ENCODE data around the gene TBX2. TPM values are rescaled to one million over a fixed set of nuclear protein-coding genes. Genes with fewer than 3 reads are reported as not detected.

The TBX2 gene
- total RNA-seq, 2 experiments from 2014 or later, result not detected

DNA sequence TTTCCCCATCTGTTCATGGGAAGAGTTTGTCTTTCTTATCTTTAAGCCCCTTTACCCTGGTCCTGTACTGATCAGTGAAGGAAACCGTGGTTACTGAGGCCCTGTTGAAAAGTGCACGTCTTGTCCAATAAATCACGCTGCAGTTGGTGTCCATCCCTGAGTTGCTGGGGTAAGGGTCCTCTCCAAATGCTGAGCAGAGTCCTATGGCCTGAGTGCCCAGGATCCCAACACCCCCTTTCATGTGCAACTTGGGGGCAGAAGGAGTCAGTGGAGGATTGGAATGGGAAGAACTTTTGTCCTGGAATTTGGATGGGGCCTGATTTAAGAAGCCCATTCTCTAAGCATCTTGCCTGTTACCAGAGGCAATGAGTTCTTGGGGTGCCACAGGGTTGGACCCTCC is 7.0 kb upstream of the TBX2 start:
- ChIA-PET POLR2A (no interaction called here), CTCF (interaction anchor here (1.2 to 1.9 kb wide), 2 partner anchors 17 to 20 kb away, joined by 3 to 7 read pairs; no protein-coding TSS in a partner anchor)
- ATAC-seq (no peak), DNase-seq (no peak)
- TF ChIP-seq, protein P1, sequence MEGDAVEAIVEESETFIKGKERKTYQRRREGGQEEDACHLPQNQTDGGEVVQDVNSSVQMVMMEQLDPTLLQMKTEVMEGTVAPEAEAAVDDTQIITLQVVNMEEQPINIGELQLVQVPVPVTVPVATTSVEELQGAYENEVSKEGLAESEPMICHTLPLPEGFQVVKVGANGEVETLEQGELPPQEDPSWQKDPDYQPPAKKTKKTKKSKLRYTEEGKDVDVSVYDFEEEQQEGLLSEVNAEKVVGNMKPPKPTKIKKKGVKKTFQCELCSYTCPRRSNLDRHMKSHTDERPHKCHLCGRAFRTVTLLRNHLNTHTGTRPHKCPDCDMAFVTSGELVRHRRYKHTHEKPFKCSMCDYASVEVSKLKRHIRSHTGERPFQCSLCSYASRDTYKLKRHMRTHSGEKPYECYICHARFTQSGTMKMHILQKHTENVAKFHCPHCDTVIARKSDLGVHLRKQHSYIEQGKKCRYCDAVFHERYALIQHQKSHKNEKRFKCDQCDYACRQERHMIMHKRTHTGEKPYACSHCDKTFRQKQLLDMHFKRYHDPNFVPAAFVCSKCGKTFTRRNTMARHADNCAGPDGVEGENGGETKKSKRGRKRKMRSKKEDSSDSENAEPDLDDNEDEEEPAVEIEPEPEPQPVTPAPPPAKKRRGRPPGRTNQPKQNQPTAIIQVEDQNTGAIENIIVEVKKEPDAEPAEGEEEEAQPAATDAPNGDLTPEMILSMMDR (IDR thresholded peaks at IDR 0.05), result no peak
- Mint-ChIP-seq H3K36me3 (ENCODE audit: low read depth) (no peaks in the 10 kb centered on the region), H3K27ac (no peak overlapping the region), H3K9me3 (no peaks in the 10 kb centered on the region), H3K4me3 (no peak overlapping the region), H3K27me3 (peaks cover 20% of the 10 kb centered on the region), H3K4me1 (ENCODE audit: low read depth) (no peaks in the 10 kb centered on the region)
- intact Hi-C loops (cut with micrococcal nuclease), result loop anchor here (5.0 kb wide), 1 partner anchor 390 kb away; no protein-coding TSS in a partner anchor

DNA sequence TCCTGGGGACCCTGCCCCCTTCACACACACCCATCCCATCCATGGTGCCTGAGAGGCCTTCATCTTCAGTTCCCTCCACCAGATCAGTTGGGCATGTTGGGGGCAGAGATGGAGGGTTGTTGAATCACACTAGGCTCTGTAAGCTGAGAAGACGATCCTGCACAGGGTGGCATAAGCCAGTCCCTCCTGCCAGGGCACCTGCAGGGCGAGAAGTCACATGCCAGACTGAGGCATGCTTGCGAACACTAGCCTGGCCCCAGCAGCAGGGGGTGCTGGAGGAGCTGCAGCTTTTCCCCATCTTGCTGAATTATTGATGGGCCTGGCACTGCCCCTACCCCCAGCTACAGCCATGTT is 6.1 kb upstream of the TBX2 start:
- no peak overlapping the region for H3K4me3 Mint-ChIP-seq
- TF ChIP-seq, protein P1 (IDR thresholded peaks at IDR 0.05), result peak; percentile 50
- H3K27ac Mint-ChIP-seq, result no peak overlapping the region
- CTCF ChIA-PET, result interaction anchor here (1.1 to 2.5 kb wide), 5 partner anchors 12 to 422 kb away, joined by 3 to 7 read pairs (median 3); no protein-coding TSS in a partner anchor
- DNase-seq, result no peak
- POLR2A ChIA-PET, result no interaction called here
- peaks cover 6% of the 10 kb centered on the region for H3K4me1 Mint-ChIP-seq (ENCODE audit: low read depth)
- ATAC-seq, result no peak
- H3K36me3 Mint-ChIP-seq (ENCODE audit: low read depth), result no peaks in the 10 kb centered on the region
- no peaks in the 10 kb centered on the region for H3K9me3 Mint-ChIP-seq
- peaks cover 29% of the 10 kb centered on the region for H3K27me3 Mint-ChIP-seq
- intact Hi-C loops (cut with micrococcal nuclease), result loop anchor here (5.0 kb wide), 1 partner anchor 391 kb away; no protein-coding TSS in a partner anchor

DNA sequence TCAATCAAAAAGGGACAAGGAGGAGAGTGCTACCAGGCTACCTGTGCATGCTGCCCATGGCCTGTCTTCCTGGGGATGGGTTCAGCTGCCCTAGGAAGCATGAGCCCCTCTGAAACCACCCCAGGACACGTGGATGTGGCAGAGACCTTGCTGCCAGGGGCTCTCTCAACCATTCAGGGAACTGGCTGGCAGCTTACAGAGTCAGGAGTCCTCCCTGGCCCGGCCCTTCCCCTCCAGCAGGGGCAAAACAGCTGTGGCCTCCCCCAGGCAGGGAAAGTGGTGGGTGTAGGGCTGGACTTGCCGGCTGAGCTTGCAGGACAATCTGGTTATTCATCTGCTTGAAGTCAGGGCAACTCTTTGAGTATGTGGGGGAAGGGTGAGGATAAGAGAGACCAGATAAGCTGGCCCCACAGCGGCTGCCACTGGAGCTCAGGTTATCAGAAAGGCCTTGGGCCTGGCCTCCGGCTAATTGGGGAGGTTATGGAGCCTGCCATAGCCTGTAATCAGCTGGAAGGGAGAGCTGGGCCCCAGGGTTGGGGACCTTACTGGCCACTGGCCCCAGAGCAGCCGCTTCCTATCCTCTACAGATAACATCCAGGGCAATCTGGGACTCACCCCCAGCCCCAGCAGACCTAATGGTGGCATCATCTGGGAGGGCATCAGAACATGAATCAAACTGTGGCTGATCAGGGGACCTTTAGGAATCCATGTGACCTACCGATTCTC is 5.6 kb upstream of the TBX2 start:
- POLR2A ChIA-PET, result no interaction called here
- H3K4me3 Mint-ChIP-seq, result no peak overlapping the region
- CTCF ChIA-PET, result interaction anchor here (1.0 to 2.5 kb wide), 7 partner anchors 11 to 673 kb away, joined by 3 to 7 read pairs (median 4); no protein-coding TSS in a partner anchor

DNA sequence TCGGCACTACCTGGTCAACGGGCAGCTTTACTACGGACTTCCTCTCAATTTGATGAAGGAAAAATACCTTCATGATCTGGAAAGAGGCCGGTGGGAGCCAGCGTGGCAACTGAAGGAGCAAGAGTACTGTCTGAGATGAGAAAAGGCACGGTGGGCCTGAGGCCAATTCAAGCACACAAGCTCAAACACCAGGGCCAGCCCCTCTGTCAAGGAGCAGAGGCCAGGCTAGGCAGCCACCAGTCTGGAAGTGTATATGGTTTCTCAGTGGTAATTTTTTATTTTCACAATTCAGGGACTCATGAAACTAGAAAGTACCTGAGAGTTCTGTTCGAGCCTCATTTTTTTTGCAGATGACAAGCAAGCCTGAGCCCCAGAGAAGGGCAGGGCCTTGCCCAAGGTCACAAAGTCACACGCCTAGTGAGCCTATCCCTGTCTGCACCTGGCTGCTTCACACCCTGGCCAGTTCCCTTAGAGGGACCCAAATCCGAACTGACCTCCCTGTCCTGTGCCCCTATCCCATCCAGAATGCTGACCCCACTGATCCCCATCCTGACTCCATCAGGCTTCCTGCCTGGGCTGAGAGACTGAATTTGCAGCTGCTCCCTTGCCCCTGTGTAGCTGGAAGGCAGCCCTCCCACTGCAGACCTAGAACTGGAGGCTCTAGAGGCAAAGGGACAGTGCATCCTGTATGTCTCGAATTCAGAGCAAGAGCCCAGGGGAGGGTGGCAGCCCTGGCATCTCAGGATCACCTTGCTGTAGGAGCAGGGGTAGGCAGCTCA is 4.8 kb upstream of the TBX2 start:
- no peaks in the 10 kb centered on the region for H3K9me3 Mint-ChIP-seq
- DNase-seq (no peak), ATAC-seq (no peak)
- intact Hi-C loops (cut with micrococcal nuclease), result loop anchor here (5.0 kb wide), 1 partner anchor 393 kb away; no protein-coding TSS in a partner anchor
- H3K27me3 Mint-ChIP-seq, result peaks cover 30% of the 10 kb centered on the region
- TF ChIP-seq, protein P1 (IDR thresholded peaks at IDR 0.05), result no peak
- CTCF ChIA-PET, result interaction anchor here (0.7 to 2.5 kb wide), 7 partner anchors 10 to 674 kb away, joined by 3 to 7 read pairs (median 4); no protein-coding TSS in a partner anchor
- H3K4me3 Mint-ChIP-seq, result no peak overlapping the region
- H3K4me1 Mint-ChIP-seq (ENCODE audit: low read depth), result peaks cover 9% of the 10 kb centered on the region
- H3K27ac Mint-ChIP-seq, result no peak overlapping the region
- no peaks in the 10 kb centered on the region for H3K36me3 Mint-ChIP-seq (ENCODE audit: low read depth)
- POLR2A ChIA-PET, result interaction anchor here (0.8 kb wide), 1 partner anchor 10 kb away, joined by 3 read pairs; no protein-coding TSS in a partner anchor

More for the DNA sequence above, 5.6 kb upstream of the TBX2 start:
- no peaks in the 10 kb centered on the region for H3K9me3 Mint-ChIP-seq
- peaks cover 31% of the 10 kb centered on the region for H3K27me3 Mint-ChIP-seq
- H3K27ac Mint-ChIP-seq, result no peak overlapping the region
- peaks cover 9% of the 10 kb centered on the region for H3K4me1 Mint-ChIP-seq (ENCODE audit: low read depth)
- intact Hi-C loops (cut with micrococcal nuclease), result loop anchor here (5.0 kb wide), 1 partner anchor 392 kb away; no protein-coding TSS in a partner anchor
- ATAC-seq (no peak), DNase-seq (no peak)
- no peaks in the 10 kb centered on the region for H3K36me3 Mint-ChIP-seq (ENCODE audit: low read depth)
- TF ChIP-seq, protein P1 (IDR thresholded peaks at IDR 0.05), result no peak

Measured in activated CD8-positive, alpha-beta T cell treated with anti-CD3 and anti-CD28 coated beads for 36 hours (primary cell).